Coronary artery (tissue), 2 donors: ENCODE data around the gene PTPRH.
"Not testable (repeated sequence)": the region's sequence is repeated elsewhere in the genome, so short reads cannot be mapped to it uniquely, and the experiment has no call there.

ENCODE experiments used
- DNase-seq: peaks from one replicate; pipeline ENCODE4 v3.0.0-alpha.2; 2017; ENCODE audit warnings: low spot score
- H3K27ac ChIP-seq, 2 donors: fragments of 200-600 bp; sonication (generic); one replicate each; pipeline ENCODE4 v1.5.1; 2016 to 2019
- H3K4me3 ChIP-seq: fragments of 200-600 bp; sonication (generic); 2 replicates; pipeline ENCODE4 v1.5.1; 2016; ENCODE audit warnings: mild to moderate bottlenecking, moderate library complexity
- TF ChIP-seq, protein P1 (sequence below): fragments of 200-600 bp; sonication (generic); IDR thresholded peaks from one replicate; pipeline ENCODE4 v1.5.1; 2019; ENCODE audit warnings: antibody characterized with exemption

PTPRH gene

DNA sequence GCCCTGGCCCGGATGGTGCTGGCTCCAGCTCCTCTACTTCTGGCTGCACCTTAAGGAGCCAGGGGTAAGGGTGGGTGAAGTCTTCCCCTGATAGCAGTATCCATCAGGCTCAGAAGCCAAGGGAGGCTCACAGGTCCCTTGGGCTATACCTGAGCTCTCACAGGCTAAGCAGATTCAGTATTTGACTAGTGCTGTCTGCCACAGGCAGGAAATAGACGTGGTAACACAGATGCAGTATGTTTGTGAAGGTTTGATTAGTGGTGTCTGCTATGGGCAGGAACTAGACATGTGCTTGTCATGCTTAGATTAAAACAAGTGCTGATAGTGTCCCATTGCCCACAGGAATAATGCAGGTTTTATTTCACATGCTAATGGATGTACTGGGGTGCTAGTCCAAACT, 33.2 kb downstream of the PTPRH start:
- no peak for DNase-seq
- TF ChIP-seq, protein P1, sequence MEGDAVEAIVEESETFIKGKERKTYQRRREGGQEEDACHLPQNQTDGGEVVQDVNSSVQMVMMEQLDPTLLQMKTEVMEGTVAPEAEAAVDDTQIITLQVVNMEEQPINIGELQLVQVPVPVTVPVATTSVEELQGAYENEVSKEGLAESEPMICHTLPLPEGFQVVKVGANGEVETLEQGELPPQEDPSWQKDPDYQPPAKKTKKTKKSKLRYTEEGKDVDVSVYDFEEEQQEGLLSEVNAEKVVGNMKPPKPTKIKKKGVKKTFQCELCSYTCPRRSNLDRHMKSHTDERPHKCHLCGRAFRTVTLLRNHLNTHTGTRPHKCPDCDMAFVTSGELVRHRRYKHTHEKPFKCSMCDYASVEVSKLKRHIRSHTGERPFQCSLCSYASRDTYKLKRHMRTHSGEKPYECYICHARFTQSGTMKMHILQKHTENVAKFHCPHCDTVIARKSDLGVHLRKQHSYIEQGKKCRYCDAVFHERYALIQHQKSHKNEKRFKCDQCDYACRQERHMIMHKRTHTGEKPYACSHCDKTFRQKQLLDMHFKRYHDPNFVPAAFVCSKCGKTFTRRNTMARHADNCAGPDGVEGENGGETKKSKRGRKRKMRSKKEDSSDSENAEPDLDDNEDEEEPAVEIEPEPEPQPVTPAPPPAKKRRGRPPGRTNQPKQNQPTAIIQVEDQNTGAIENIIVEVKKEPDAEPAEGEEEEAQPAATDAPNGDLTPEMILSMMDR, result no peak
- Histone ChIP-seq H3K27ac (no peak overlapping the region), H3K4me3 (no peak overlapping the region)

DNA sequence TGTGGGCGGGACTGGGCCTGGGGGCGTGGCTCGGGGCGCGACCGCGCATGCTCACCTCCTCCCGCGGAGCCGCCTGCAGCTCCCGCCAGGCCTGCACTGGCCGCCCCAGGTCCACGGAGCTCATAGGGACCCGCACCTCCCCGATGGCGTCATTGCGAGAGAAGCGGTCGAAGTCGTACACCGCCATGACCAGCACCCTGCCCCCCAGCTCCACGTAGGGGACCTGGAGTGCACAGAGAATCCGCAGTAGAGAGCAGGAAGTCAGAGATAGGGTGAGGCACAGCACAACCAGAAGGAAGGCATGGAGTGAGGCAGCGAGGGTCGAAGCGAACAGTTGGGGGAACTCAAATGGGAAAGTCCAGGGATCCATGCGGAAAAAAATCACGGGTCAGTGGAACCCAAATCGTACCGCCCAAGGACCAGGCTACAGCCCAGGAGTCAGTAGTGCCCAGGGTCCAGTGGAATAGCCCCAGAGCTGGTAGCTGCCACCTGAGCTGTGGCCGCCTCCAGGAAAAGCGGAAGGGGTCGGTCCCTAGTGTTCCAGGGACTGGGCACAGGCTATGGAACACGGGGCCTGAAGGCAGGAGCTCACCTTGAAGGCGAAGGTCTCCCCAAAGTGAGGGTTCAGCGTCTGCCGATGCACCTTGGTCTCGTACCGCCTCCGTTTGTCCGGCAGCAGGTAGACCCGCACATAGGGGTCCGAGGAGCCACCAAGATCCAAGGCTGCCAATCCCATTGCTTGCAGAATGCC, 34.0 kb downstream of the PTPRH start:
- no peak overlapping the region for H3K4me3 ChIP-seq
- no peak overlapping the region for H3K27ac ChIP-seq
- no peak for DNase-seq
- TF ChIP-seq, protein P1, result no peak

DNA sequence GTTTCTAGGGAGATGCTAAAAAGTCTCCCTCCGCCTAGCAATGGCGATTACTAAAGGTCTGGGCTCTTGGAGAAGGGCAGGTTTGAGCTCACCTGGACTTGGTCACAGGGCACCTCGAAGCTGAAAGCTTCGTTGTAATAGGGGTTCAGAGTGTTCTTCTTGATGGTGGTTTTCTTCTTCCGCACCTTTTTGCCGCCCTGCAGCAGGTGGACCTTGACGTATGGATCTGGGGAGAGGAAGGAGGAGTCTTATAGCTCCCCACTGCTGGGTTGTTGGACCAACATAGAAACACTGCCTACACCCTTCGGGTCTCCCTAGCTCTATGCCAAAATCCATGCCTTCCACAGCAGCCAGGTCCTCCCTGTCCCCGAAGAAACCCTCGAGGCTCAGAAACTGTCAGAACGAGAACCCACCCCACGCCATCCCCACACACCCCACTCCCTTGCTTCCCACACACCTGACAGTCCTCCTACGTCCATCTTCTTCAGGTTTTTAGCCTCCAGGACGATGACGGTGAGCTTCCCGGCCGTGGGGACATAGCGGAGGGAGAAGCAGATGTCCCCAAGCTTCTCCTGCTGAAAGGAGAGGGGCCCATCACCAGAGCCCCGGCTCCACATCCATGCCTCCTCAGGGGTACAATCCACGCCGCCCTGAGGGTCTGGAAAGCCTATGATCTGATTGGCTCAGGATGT, 34.7 kb downstream of the PTPRH start:
- H3K4me3 ChIP-seq, result no peak overlapping the region
- no peak for DNase-seq
- TF ChIP-seq, protein P1, result no peak
- H3K27ac ChIP-seq, result no peak overlapping the region

DNA sequence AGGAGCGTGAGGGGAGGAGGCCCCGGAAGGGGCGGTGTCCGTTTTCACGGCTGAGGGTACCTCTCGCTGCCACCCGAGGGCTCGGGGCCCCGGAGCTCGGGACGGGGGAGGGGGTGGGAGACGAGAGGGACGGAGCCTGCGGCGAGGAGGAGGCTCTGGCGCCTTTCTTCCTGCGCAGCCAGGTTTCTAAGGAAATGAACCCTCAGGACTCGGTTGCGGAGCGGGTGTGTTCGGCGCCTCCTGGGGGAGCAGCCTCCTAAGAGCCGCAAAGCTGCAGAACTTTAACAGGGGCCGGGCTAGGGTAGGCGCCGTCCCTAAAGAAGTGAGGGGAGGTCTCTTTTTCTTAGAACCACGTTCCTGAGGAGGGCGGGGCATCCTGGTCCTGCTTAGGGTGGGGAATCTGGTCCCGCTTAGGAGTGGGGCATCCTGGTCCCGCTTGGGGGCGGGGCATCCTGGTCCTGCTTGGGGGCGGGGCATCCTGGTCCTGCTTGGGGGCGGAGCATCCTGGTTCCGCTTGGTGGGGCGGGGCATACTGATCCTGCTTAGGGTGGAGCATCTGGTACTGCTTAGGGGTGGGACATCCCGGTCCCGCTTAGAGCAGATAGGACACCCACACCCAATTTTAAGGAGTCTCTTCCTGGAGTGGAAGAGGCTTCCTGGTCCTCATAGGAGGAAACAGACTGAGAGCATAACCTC, 35.4 kb downstream of the PTPRH start:
- TF ChIP-seq, protein P1, result no peak
- no peak for DNase-seq
- peak overlapping the region in 1 of 2 donors; percentile 27 for H3K27ac ChIP-seq
- H3K4me3 ChIP-seq, result peak overlapping the region; percentile 64

DNA sequence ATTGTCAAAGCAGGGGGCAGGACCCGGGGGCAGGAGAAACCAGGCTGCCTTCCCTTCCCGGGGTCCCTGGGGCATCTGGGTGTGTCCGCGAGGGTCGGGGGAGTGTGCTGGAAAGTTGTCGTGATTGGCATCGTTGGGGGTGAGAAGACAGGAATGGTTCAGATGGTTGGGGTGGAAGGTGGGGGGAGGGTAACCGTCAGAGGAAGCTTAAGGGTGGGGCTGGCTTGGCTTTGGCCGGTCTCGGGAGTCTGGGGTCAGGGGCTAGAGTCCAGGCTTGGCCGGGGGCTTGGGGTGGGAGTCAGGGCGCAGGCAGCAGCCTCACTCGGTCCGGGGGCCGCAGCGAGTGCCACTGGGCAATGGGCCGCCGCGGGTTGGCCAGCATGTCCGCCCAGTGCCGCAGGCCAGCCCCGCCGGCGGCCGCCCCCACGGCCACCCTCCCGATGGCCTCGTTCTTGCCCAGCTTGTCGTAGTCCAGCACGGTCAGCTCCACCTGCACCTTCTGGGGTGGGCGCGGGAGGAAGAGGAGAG, 36.1 kb downstream of the PTPRH start:
- no peak for DNase-seq
- H3K27ac ChIP-seq, result peak overlapping the region in 1 of 2 donors; percentile 27
- TF ChIP-seq, protein P1, result no peak
- H3K4me3 ChIP-seq, result peak overlapping the region; percentile 64

DNA sequence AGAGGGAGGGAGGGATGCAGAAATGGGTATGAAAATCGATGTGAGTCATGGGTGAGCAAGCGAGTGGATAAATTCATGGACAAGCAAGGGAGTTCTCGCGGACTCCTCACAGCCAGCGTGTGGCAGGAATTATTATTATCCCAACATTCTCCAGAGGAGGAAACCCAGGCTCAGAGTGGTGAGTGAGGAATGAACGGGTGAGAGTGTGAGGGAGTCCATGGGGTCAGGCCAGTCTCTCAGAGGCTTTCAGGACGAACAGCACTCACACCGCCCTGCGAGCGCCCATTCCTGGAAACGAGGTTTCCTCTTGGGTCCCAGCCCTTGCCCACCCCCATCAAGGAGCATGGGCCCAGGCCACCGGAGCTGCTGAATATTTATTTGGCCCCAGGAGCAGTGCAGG, 36.6 kb downstream of the PTPRH start:
- Histone ChIP-seq H3K27ac (no peak overlapping the region), H3K4me3 (peak overlapping the region; percentile 64)
- TF ChIP-seq, protein P1, result no peak
- DNase-seq, result no peak

DNA sequence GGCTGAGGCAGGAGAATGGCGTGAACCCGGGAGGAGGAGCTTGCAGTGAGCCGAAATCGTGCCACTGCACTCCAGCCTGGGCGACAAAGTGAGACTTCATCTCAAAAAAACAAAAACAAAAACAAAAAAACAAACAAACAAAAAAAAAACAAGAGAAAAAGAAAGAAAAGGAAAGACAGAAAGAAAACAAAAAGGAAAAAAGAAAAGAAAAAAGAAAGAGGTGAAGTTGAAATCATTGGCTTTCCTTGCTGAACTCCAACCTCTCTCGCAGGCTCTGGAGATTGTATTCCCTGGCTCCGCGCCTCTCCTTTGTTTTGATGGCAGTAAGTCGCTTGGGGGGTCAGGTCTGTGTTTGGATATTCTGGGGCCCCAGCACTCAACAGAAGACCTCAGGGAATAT, 37.0 kb downstream of the PTPRH start:
- DNase-seq, H3K4me3 ChIP-seq, H3K27ac ChIP-seq: not testable (repeated sequence)
